CD4-positive, alpha-beta T cell treated with Interleukin-15 for 1 hour (primary cell): Measurements from ENCODE around the gene CCR6.
A peak's percentile ranks its signal among the peaks of the same experiment; 100 is the strongest.

Experiments
- DNase-seq: peaks from one replicate; pipeline ENCODE4 v3.0.0-alpha.2; 2020

The CCR6 gene

DNA sequence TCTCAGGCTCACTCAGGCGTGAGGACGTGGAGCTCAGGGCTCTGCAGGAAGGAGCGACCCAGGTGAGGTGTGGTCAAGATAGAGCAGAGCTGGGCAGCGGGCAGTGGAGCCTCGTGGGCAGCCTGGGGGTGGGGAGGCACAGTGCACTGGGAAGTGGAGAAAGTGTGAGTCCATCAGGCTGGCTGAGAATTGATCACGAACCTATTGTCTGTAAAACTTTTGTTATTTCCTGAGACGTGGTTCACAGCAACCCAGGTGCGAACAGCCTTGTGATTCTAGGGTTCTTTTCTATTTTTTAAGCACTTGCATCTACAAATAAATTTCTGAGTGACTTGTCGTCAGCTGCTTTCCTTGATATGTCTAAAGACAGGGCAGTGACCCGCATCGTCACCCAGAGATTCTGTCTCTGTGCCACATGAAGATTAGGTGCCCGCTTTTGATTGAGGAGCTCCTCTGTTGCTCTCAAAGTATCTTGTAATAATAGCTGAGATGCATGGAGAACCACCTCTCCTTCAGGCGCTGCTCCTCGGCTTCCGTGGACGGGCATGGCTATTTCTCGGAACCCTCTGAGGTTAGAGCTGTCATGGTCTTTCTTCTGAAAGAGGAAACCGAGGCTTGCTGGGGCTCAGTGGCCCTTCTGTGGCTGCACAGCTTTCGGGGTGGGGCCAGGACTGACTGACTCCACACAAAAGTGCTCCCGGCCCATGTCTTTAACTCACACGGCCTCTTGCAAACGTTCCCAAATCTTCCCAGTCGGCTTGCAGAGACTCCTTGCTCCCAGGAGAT is 662 bp upstream of the CCR6 start:
- no peak for DNase-seq

DNA sequence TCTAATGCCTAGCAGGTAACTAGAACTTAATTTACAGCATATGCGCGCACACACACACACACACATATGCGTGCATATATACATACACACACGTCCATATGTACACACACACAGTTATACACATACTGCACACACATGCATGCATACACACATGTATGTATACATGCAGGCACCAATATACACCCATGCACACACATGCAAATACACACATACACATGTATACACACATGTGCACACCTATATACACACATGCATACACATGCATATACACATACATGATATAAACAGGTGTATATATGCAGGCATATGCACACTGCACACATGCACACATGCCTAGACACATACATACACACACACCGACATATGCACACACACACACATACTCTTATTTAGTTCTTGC is 1.9 kb downstream of the CCR6 start:
- no peak for DNase-seq

DNA sequence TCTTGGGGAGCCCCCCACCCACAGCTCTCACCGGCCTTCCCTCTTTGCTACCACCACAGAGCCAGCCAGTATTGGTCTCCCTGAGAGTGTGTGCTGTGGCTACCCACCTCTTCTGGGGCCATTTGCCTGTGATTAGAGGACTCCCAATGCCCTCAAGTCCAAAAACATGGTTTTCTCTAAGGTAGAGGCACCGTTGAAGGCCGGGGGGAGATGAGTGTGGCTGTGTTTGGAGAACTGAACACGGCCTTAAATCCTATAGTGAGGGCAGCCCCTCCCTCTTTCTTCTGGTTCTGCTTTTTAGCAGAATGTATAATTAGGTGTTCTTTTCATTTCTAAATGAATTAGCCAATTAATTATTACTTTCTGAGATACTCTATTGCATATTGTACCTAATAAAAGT is 2.5 kb downstream of the CCR6 start:
- no peak for DNase-seq

DNA sequence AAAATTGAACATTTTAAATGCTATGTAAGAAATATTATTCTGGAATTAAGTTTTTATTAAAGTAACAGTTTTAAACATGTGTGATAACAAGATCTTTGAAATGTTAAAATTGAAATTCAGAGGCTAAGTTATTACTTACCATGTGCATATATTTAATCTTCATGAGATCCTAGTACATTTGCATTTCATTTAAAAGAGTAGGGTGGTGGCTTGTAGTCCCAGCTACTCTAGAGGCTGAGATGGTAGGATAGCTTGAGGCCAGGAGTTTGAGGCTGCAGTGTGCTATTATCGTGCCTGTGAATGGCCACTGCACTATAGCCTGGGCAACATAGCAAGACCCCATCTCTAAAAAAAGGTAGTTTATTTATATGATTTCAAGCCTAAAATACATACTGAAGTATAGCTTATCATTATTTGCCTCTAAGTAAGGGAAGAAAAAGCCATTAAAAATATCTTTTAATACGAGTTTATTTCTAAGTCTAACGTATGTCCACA is 3.0 kb downstream of the CCR6 start:
- DNase-seq: no peak

DNA sequence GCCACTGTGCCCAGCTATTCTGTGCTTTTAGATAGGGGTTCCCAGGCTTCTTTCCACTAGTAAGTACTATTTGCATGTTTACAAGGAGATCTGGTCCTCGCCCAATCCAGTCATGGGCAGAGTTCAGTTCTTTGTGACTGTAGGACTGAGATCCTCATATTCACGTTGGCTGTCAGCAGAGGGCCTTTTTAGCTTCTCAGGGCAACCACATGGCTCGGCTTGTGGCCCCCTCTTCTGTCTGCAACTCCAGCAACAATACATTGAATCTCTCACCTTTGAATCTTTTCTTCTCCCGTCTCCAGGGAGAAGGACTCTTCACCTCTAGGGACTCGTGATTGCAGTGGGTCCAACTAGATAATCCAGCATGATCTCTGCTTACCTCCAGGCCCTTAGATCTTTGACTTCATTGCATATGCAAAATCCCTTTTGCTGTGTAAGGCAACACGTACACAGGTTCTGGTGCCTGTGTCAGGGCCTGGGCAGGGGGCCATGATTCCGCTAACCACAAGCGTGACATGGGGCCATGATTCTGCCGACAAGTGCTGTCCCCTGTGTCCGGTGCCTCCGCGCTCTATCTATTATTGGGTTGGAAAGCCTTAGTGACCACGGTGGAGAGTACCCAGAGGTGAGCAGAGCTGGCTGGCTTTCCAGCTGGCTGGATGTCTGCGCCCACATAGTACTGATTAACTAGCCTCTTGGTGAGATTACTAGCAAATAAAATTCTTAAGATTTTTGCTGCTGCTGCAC is 5.1 kb downstream of the CCR6 start:
- DNase-seq: no peak

DNA sequence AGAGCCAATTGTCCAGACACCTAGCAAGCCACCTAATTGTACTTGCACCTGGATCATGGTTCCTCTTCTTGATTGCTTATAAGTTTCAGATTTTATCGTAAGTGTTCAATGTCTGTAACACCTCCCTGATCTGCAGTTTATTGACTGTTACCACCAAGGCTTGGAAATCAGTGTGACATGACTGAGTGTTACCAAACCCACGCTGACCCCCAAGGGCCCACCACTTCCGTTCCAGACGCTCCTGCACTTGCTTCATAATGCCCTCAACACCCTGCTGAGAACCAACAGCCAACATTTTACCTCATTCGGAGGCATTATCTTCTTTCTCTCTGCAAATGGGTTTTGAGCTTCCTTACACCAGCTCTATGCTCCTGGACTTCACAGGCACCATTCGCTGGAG is 6.3 kb downstream of the CCR6 start:
- no peak for DNase-seq

DNA sequence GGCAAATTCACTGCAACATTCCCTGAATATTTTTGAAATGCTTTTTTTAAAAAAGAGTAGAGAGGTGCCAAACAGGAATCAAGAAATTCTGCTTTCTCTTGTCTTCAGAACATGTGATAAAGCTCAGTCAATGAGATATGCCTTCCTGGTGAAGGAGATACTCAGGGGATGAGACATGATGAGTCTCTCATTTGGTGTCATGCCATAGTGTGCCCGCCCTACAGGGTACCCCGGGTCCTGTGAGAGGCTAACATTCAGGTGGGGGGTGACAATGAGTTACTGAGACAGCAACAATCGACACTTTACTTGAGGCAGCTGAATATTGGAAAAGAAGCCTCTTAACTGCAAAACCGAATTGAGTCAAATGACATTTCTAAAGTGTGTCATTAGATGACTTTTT is 6.7 kb downstream of the CCR6 start:
- no peak for DNase-seq

DNA sequence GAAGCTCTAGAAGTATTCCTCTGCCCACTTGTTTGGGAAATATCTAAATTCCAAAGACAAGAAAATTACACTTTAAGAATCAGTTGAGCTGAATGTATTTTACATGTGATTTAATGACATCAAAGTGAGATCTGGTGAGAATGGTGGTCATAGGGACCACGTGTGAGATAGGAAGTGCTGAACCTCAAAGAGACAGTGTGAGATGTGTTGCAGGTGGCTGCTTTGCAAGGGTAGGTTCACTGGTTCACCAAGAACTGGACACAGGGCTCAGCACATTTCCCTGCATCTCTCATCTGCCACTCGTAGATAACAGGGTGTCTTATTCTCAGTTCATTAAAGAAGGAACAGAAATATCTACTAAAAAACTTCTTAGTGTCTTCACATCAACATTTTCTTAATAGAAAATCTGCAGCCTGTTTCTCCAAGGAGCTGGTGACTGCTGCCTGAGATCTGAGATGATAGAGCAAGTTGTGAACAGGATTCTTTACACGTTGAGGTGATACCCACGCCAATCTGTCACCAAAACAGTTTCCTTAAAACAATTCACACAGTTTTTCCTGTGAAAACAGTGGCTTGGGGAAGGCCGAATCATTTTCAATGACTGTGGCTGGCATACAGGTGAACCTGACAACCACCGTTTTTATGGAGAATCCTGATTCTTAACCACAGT is 7.2 kb downstream of the CCR6 start:
- no peak for DNase-seq

DNA sequence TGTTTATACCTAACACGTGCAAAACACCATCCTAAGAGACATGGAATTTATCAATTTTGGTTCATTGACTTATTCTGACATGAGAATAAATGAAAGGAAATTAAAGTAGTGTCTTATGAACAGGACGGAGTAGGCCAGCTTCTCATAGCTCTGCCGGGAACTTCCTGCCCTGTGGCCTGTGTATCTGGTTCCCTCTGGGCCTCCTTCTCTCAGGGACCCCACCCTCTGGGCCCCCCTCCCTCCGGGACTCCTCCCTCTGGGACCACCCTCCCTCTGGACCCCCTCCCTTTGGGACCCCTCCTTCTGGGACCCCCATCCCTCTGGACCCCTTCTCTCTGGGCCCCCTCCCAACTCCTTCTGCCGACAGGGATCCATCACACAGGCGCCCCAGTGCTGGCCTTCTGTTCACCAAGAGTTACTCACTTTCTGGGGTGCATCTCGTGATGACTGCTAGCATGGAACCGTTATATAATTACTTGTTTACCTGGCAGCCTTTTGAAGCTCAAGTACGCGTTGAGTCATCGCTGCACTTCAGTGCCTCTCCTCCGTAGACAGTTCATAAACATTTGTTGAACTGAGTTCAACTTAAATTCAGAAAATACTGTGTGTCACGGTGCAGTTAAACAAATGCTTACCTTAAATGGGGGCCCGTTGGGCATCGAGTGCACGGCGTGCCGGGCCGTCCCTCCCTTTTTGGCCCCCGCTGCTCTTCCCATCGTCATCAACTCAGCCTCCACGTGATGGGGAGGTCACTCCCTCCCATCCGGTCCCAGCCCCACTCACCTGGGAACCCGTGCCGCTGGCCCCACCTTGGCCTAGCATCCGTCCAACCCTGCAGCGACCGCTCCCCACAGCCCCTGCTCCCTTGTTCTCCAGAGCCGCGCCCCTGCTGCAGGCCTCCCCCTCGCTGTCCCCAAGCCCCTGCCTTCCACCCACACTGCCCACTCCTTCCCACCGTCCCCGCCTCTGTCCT is 8.1 kb downstream of the CCR6 start:
- DNase-seq: no peak

DNA sequence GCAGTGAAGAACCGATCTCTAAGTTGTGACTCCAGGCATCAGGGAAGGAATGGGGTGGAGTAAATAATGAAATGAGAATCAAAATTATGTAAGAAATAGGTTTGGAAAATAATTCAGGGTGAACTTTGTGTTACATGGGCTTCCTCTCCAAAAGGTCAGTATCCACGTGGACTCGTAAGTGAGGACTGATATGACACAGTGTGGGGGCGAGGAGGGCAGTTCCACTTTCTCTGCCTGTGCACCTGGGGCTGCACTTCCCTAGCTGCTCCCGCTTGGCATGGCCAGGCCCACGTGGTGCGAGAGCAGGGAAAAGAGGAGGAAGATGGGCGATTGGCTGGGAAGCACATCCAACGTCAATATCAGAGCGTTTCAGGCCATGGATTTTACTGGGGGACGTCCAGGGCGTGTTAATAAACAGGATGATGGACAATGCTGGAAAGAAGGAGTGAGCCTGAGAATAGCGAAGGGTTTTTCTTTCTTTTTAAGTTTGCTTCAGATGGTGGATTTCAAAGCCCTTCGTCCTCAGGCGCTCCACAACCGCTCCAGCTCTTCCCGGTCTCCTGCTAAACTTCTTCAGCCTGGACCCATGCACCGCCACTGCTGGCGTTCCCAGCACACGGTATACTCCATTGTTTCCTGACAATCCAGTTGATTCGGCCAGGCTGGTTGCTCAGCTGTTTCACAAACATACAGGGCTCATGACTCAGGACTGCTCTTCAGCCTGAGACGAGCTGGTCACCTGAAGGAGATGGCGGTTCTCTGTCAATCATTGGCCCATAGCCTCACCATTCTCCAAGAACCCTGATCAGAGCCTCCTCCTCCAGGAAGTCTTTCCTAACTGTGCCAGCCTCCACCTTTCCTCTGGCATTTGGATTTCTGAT is 11.8 kb downstream of the CCR6 start:
- DNase-seq: no peak

DNA sequence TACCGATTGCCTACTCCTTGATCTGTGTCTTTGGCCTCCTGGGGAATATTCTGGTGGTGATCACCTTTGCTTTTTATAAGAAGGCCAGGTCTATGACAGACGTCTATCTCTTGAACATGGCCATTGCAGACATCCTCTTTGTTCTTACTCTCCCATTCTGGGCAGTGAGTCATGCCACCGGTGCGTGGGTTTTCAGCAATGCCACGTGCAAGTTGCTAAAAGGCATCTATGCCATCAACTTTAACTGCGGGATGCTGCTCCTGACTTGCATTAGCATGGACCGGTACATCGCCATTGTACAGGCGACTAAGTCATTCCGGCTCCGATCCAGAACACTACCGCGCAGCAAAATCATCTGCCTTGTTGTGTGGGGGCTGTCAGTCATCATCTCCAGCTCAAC is 13.5 kb downstream of the CCR6 start:
- DNase-seq: no peak

DNA sequence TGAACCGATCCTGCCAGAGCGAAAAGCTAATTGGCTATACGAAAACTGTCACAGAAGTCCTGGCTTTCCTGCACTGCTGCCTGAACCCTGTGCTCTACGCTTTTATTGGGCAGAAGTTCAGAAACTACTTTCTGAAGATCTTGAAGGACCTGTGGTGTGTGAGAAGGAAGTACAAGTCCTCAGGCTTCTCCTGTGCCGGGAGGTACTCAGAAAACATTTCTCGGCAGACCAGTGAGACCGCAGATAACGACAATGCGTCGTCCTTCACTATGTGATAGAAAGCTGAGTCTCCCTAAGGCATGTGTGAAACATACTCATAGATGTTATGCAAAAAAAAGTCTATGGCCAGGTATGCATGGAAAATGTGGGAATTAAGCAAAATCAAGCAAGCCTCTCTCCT is 14.2 kb downstream of the CCR6 start:
- no peak for DNase-seq

DNA sequence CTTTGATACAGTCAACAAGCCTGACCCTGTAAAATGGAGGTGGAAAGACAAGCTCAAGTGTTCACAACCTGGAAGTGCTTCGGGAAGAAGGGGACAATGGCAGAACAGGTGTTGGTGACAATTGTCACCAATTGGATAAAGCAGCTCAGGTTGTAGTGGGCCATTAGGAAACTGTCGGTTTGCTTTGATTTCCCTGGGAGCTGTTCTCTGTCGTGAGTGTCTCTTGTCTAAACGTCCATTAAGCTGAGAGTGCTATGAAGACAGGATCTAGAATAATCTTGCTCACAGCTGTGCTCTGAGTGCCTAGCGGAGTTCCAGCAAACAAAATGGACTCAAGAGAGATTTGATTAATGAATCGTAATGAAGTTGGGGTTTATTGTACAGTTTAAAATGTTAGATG is 15.0 kb downstream of the CCR6 start:
- no peak for DNase-seq

DNA sequence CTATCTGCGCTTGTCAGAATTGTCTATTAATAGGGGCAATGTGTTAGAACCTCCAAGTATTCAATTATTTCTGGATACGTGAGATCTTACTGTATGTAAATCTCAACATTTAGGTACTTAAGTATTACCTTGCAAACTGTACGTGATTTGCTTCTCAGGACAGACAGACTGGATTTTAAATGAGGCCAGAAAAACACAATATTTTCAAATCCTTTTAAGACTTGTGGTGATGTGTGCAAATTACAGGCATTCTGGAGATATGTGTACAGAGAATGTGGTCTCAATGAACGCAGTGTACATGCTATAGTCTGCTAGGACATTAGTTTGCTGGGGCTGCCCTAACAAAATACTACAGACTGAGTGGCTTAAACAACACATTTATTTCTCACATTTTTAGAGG is 16.9 kb downstream of the CCR6 start:
- DNase-seq: no peak

DNA sequence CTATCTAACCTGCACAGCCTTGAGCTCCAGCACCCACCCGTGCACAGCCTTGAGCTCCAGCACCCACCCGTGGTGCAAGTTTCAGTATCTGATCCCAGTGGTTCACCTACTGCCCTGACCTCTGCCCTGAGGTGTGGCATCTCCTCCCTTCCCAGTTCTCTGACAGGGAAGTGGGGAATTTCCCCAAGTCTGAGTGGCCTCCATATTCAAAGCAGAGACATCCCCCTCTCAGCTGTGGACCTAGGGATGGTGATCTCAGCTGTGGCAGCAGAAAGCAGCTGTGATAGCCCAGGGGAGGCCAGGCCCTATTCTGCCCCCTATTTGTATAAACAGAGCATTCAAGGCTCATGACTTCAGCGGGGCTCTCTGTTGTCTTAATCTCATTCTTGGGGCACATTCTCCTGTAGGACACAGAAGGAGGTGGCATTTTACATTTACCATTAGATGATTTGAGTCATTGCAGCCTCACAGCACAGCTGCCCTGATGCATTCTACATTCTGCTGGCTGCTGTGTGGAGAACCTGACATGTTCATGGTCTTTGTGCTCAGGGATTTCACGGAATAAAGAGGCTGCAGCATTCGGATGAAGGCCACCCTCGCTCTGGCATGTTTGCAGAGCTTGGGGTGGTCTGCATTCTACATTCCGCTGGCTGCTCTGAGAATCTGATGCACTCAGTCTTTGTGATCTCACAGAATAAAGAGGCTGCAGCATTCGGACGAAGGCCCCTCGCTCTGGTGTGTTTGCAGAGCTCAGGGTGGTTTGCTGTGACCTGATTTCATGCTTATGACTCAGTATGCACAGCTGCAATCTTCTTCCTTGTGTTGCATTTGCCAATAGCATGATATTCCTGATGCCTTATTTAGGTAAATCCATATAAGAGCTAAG is 17.9 kb downstream of the CCR6 start:
- DNase-seq: no peak

DNA sequence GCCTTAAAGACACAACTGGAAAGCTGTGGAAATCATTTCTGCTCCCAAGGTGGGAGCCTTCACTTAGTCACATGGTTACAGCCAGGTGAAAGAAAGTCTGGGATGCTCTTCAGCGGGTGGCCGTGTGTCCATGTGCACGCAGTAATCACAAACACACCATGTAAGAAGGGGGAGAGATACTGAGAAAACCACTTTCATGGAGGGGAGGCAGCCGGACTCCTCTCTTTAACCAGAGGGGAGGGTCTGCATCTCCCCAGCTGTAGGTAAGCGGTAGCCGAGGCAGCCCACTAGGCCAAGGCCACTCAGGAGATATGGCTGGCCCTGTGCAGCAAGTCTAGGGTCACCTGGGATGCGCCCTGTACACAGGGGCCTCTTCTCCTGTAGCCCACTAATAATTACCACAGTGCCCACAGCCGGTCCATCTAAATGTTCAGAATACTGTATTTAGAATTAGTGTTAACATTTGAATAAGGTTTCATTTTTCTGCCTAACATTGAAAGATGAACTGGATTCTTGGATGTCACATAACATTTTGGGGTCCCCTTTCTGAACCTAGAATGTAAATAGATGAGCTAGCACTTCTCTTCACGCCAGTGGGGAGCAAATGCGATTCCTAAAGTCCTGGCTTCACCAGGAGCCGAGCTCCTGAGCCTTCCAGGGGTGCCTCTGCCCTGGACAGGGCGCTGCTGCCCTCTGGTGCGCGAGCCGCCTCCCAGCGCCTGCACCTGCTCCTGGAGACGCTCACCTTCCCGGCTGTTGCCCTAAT is 19.0 kb downstream of the CCR6 start:
- DNase-seq: peak; percentile 59

DNA sequence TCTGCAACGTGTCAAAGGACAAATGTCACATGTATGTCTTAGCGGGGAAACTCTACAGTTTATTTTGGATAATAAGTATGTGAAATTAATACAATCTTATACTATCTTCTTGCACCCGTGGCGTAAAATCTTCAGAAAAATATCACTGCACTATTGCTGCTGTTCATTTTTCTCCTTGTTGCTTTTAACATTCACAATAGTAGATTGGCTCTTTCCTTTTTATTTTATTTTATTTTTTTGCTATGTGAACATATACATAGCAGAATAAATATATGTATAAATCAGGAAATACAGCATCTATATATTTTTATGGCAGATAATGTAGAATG is 19.5 kb downstream of the CCR6 start:
- no peak for DNase-seq

DNA sequence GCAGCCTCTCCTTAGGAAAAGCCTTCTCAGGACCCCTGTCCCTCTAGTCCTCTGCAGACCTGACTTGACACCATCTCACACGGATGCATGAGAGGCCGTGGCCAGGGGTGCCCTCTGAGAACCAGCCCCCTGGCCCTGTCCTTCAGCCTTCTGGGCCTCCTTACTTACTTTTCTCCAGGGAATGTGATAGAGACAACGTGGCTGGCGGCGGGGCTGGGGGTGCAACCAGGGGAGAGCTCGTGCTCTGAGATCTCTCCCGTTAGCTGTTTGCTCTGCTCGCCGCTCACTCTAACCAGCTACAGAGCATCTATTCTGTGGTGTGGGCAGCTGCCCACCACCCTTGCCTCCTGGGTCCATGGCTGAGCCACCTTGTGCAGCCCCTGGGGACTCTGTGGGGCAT is 20.1 kb downstream of the CCR6 start:
- no peak for DNase-seq

DNA sequence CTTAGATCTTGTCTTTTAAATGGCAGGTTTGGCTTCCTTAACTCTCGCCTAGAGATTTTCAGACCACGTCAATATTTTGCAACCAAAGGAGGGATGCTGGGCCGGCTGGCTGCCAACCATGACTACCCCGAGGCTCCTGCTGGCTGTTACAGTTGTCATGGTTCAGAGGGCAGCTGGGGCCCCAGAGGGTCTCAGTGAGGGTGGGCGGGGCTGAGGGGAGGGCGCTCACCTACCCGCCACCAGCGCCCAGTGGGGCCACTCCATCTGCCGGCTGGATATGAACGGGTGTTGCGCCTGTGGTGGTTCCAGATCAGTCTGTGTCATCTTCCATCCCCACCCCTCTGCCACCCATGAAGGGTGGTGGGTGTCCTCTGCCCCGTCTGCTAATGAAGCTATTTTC is 22.6 kb downstream of the CCR6 start:
- DNase-seq: no peak

DNA sequence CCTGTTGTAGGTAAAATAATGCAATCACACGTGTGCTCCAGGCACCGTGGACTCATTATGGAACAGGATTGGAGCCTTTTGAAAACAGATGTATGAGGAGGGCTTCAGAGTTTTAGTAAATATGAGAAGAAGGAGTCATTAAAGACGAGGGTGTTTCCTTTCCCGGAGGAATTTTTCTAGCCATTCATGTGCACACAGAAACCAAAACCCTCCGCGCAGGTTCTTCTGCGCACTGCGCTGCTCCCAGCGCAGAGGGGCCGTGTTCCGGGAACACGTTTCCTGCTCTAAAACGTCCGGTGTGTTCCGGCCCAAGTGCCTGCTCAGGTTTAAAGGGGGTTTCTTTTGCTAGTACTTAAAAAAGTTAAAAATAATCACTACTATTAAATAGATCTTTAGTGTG is 23.2 kb downstream of the CCR6 start:
- DNase-seq: no peak
